NOMO-1 treated with DMSO at 0.1 percent for 48 hours (cell line): ENCODE results near the gene YBX1.
"Not testable (repeated sequence)": the region's sequence is repeated elsewhere in the genome, so short reads cannot be mapped to it uniquely, and the experiment has no call there.

ENCODE experiments used
- DNase-seq: peaks from one replicate; lab custom pipeline; 2025; ENCODE audit not compliant: unreplicated experiment; lab: John Stamatoyannopoulos, UW

YBX1 gene

DNA sequence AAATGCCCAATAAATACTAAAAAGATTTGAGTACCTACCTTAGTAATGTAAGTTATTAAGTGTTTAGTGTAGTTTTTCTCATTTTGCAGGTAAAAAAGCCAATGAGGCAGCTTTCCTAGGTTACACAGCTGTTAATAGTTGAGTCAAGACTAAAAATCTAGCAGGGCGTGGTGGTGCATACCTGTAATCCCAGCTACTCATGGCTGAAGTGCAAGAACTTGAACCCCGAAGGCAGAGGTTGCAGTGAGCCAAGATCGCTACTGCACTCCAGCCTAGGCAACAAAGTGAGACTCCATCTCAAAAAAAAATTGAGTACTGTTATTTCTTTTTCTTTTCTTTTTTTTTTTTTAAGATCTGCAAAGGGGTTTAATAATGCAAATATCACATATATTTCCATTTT is 7.7 kb downstream of the YBX1 start:
- no peak for DNase-seq

- DNase-seq, result no peak
These were observed 8.4 kb downstream of the YBX1 start for GRCh38 chr1:42690477-42691156.

DNA sequence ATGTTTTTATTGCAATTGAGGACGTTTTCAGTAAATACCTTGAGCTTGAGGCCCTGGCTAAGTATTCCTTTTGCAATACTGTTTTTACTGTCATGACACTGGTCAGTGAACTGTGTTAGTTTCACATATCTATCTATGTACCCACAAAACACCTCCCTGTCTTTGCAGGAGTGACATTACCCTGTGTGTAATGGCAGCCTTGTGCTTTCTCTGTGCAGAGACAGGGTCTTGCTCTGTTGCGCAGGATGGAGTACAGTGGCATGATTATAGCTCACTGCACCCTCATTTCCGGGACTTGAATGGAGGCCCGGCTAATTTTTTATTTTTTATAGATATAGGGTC is 8.9 kb downstream of the YBX1 start:
- DNase-seq, result no peak

GRCh38 chr1:42692461-42692860 is 10.2 kb downstream of the YBX1 start:
- no peak for DNase-seq

DNA sequence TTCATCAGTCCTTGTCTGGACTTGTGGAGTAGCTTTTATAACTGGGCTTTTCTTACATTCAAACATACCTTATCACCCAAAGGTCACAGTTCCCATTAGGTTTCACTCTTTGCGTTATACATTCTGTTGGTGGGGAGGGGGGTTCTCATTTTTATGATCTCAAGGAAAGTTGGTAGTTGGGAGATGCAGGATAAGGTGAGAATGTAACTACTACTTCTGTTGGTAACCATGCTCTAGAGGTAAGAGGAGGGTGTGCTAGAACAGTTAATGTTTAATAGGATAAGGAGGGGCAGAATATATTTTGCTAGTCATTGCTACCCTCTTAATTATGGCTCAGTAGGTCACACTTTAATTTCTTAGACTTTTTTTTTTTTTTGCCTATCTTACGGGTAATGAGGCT is 10.7 kb downstream of the YBX1 start:
- DNase-seq, result no peak

- no peak for DNase-seq
These were observed 16.0 kb downstream of the YBX1 start for GRCh38 chr1:42698081-42698813.

DNA sequence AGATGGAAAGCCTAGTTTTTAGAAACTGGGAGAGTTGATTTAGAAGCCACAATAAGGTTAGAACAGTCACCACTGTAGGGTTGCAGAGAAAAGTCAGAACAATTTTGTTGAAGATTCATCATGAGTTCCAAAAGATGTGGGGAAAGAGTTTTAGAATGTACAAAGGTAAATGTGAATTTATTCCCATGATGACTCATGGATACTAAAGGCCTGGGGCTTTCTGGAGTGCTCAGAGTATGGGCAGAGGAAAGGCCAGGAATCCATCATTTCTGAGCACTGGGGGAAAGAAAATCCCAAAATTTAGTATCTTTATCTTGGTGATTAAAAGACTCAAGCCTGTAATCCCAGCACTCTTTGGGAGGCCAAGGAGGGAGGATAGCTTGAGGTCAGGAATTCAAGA is 17.8 kb downstream of the YBX1 start:
- DNase-seq, result no peak

- no peak for DNase-seq
These were observed 21.8 kb downstream of the YBX1 start for GRCh38 chr1:42703888-42704464.

GRCh38 chr1:42712808-42713207 is 30.6 kb downstream of the YBX1 start:
- not testable (repeated sequence) for DNase-seq

DNA sequence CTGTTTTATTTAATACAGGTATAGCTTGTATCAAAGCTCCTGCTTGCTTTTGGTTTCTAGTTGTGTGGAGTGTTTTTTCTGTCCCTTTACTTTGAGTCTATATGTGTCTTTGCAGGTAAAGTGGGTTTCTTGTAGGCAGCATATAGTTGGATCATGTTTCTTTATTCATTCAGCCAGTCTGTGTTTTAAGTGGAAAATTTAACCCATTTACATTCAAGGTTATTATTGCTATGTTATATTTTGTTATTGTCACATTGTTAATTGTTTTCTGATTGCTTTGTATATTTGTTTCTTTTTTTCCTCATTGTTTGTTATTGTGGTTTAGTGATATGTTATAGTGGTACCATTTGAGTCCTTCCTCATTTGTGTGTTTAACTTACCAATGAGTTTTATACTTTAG is 31.1 kb downstream of the YBX1 start:
- DNase-seq, result no peak

- DNase-seq, result not testable (repeated sequence)
These were observed 32.2 kb downstream of the YBX1 start for GRCh38 chr1:42714441-42714840.

DNA sequence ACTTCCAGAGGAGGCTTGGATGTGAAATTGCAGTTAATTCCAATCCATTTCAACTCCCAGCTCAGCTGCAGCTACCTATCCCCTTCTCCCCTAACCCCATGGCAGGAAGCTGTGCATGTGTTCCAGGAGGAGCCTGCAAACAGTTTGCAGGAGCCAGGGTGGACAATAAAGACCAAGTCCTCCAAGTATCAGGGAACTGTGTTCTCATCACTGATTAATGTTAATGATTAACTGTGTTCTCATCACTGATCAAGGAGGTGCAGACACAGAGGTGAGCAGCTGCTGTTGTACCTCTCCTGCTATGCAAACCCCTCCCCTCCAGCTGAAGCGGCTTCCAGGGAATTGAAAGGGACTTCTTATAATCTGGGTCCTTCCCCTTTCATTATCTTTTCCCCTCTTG is 38.6 kb downstream of the YBX1 start:
- no peak for DNase-seq

DNA sequence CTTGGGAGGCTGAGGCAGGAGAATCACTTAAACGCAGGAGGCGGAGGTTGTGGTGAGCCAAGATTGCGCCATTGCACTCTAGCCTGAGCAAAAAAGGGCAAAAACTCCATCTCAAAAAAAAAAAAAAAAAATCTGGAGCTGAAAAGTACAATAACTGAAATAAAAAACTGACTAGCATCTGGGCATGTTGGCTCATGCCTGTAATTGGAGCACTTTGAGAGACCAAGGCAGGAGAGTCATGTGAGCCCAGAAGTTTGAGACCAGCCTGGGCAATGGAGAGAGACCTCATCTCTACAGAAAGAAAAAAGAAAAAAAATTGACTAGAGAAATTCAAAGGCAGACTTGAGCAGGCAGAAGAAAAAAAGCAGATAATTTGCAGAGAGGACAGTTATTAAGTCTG is 39.7 kb downstream of the YBX1 start:
- DNase-seq, result no peak

- not testable (repeated sequence) for DNase-seq
These were observed 40.2 kb downstream of the YBX1 start for GRCh38 chr1:42722403-42722802.

- no peak for DNase-seq
These were observed 41.3 kb downstream of the YBX1 start for GRCh38 chr1:42723511-42723910.

DNA sequence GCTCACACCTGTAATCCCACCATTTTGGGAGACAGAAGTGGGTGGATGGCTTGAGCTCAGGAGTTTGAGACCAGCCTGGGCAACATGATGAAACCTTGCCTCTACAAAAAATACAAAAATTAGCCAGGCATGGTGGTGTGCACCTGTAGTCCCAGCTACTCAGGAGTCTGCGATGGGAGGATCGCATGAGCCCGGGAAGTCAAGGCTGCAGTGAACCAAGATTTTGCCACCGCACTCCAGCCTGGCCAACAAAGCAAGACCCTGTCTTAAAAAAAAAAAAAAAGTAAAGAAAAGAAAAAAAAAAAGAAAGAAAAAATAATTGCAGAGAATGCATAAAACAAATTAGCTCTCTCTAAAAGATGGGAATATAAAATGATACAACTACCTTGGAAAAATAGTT is 43.6 kb downstream of the YBX1 start:
- DNase-seq, result not testable (repeated sequence)

DNA sequence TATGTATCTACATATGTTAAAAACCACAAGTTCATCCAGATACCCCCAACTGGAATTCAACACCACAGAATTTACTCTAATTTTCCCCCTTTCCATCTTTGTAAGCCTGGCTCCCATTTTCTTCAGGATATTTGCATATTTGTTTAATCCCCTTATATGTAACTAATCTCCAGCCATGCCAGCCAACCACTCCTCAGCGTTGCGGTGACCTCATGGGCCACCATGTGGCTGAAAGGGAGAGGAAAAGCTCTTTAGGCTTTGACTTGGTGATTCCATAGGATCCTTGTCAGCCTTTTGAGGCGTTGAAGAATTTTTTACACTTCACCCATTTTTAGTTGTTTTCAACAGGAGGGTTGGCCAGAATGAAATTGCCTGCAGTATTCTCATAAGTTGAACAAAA is 47.8 kb downstream of the YBX1 start:
- no peak for DNase-seq

DNA sequence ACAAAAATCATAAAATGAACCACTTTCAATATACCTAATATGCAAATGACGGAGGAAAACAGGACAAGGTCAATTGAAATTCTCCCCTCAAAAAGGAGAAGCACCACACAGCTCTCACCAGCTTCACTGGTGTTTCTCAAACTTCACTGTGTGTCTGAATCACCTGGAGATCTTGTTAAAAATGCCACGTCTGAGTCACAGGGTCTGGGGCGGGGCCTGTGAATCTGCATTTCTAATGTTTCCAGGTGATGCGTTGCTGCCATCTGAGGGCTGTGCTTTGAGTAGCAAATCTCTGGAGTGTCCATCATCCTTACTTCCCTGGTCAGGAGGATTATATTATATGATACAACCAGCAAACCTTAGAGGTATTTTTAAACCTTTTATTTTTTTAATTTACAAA is 48.8 kb downstream of the YBX1 start:
- DNase-seq, result peak; percentile 15

DNA sequence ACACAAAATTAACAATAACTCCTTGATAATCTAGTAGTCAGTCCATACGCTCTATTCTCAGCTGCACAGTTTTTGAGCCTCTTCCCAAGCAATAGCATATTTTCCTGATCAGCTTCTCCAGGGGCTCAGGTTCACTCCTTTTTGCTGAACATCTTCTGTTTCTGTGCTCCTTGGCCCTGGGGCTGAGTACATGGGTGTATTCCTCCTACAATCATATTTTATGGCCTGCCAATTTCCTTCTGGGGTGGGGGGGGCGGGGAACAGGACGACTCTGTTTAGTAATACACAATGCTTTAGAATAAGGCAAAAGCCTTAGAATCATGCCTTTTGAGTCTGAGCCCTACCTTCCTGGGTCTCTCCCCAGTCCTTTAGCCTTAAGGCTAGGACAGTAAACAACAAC is 49.4 kb downstream of the YBX1 start:
- DNase-seq, result no peak

DNA sequence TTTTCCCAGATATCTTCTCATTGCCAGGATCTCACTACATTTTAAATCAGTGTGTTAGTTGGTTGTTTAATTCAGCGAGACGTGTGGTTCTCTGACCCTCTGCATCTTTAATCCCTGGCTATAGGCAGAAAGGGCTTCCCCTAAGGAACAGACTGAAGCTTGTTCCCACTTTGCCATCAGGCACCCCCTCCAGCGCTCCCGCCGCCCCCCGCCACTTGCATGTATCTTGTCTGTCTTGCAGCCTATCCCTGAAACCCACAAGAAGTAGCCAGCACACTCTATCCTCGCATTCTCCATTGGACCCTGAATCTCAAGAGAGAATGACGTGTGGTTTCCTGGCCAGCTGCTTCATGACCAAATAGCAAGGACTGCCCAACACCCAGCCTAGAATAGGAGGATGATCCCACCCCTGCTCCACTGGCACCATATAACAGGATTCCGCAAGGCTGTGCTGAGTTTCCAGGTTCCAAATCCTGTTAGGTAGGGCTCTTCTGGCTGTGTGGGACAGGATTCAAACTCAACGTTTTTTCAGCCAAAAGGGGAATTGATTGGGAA is 50.0 kb downstream of the YBX1 start:
- DNase-seq, result no peak

- DNase-seq, result no peak
These were observed 51.4 kb downstream of the YBX1 start for GRCh38 chr1:42733415-42734200.
